HT-29 (cell line): Measurements from ENCODE around the gene NBPF26. TPM values are rescaled to one million over a fixed set of nuclear protein-coding genes. Genes with fewer than 3 reads are reported as not detected.
"Not testable (repeated sequence)": the region's sequence is repeated elsewhere in the genome, so short reads cannot be mapped to it uniquely, and the experiment has no call there.

Experiments
- DNase-seq: peaks from one replicate; pipeline ENCODE4 v3.0.0-alpha.2; 2015; ENCODE audit warnings: low spot score
- total RNA-seq: library from RNA; depleted of rRNA; stranded (reverse); fragments of >200 nt; shearing (Covaris generic); gene quantifications from 2 replicates; pipeline ENCODE4 v1.2.3, GENCODE V29; 2014; rRNA removed

Gene NBPF26
- 9.5 and 11.9 TPM in 2 replicates for total RNA-seq

DNA sequence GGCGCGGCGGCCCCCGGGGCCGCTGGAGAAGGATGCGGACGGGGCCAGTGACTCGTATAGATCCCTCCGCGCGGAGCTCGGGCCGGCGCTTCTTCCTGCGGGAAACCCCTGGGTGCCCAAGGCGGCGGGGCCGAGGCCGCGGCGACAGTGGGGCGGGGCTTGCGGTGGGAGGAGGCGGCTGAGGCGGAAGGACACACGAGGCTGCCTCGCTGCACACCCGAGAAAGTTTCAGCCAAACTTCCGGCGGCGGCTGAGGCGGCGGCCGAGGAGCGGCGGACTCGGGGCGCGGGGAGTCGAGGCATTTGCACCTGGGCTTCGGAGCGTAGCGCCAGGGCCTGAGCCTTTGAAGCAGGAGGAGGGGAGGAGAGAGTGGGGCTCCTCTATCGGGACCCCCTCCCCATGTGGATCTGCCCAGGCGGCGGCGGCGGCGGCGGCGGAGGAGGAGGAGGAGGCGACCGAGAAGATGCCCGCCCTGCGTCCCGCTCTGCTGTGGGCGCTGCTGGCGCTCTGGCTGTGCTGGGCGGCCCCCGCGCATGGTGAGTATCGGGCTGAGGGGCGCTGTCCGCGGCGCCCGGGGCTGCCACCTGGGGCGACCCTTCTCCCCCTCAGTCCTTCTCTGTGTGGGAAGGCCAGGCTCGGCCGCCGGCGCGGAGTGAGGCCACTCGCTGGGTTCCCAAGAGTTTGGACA lies at the start of gene NBPF26:
NBPF26 (plus strand) TSS at position 231 of the 688 bp plus-strand sequence.
- peak; percentile 58 for DNase-seq

- DNase-seq, result not testable (repeated sequence)
Measured at GRCh38 chr1:120680106-120680819, 43.5 kb upstream of the NBPF26 start.

DNA sequence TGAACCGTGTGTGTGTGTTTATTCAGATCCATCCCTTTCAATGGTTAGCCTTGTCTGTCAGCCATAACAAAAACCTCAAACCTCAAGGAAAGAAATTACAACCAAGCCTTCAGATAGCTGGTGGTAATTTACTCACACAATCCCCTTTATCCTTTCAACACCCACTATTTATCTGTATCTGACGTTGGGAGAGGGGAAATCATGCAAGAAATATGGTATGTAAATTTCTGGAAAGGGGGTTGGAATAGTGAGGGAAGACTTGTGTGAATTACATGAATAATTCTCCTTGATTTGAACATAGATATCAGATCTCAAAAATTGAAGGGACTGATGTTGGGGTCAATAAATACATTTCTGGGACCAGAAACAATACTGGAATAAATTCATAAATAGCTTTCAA lies 42.8 kb upstream of the NBPF26 start:
- not testable (repeated sequence) for DNase-seq

DNA sequence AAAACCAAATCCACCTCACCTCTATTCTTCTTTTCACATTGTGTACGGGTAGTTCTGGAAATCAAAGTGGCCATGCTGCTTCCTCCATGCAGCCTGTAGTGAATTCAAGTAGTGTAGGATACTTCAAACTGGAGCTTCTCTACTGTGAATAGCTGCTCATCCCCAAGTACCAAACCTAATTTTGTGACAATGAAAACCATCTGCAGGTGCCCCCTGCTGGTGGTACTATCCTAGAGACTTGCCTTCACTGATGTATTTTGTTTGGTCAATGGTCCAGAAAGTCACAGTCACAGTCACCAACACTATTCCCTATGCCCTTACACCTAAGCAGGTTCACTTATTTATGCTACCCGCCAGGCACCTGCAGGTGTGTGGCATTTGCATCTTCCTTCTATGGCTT lies 39.3 kb upstream of the NBPF26 start:
- not testable (repeated sequence) for DNase-seq

DNA sequence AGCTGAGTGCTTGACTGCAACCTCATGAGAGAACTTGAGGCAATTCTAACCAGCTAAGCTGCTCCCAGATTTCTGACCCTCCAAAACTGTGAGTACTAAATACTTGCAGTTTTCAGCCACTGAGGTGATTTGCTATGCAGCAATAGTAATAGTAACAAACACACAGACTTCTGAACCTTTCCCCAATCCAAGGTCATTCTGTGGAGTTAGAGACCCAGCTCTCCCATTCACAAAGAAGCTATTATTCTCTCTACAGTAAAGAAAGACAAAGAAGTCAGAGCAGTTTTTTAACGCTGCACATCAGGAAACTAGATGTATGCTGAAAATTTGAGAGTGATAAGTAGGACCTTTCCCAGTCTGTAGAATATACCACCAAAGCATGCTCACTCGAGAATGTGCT lies 38.1 kb upstream of the NBPF26 start:
- not testable (repeated sequence) for DNase-seq

- DNase-seq, result not testable (repeated sequence)
Measured at GRCh38 chr1:120687250-120687649, 36.5 kb upstream of the NBPF26 start.

GRCh38 chr1:120700807-120701562 lies 22.8 kb upstream of the NBPF26 start:
- not testable (repeated sequence) for DNase-seq

DNA sequence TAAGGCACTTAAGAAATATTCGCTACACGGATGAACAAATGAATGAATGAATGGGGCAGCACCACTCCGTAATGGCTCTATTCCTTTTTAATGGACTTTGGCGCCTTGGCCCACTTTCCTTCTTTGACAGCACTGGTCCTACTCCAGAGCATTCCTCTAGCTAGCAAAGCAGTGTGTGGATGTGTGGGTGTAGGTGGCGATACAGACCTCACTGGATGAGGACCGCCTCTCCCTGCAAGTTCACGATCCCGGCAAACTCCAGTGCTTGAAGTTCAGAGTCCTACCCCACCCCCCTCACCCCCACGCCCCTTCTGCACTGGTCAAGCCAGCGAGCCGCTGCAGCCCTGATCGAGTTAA lies 409 bp upstream of the NBPF26 start:
- DNase-seq, result not testable (repeated sequence)

DNA sequence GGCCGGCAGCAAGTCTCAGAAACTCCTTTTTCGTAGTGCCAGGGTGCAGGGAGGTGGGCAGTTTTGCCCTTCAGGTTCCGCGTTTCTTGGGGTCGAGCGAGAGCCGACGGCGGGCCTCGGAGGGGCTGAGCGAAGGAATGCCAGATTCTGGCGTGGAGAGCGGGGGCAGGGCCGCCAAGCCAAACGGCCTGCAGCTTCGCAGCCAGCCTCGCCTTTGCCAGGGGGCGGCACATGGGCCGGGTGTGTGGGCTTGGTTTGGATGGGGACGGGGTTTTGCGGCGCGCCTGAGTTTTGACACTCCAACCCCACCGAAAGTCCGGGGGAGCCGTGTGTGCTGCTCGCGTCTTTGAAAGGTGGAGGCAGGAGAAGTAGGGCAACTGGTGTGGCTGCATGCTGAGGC lies 762 bp downstream of the NBPF26 start:
- not testable (repeated sequence) for DNase-seq

DNA sequence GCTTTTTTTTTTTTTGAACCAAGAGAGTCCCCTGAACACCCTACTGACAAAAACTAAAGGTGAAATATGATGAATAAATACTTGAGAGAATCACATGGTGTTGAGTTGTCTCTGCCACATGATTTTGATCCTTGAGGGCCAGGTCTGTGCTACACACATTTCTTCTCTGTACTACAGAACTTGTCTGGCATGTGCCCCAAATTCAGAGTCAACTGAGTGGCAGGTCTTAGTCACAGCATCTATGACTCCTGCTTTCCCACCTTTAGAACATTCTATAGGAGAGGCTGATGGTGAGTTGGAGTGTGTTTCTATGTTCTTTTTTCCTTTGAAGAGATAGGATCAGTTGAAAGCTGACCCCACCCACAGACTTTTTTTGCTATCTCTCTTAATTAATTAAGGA lies 5.1 kb downstream of the NBPF26 start:
- not testable (repeated sequence) for DNase-seq

GRCh38 chr1:120769090-120769489 lies 45.3 kb downstream of the NBPF26 start:
- not testable (repeated sequence) for DNase-seq

DNA sequence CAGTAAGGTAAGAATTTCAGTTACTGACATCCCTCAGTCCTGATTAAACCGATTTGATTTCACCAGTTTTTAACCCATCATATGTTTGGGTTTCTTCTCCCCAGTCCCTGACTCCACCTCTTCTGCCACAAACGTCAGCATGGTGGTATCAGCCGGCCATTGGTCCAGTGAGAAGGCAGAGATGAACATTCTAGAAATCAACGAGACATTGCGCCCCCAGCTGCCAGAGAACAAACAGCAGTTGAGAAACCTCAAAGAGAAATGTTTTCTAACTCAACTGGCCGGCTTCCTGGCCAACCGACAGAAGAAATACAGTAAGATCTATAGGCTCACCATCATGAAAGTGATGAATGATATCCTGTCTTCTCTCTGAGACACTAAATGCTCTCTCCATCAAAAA lies 81.7 kb downstream of the NBPF26 start:
- peak; percentile 5 for DNase-seq

- DNase-seq, result peak; percentile 12
Measured at GRCh38 chr1:120811822-120812221, 88.1 kb downstream of the NBPF26 start.

DNA sequence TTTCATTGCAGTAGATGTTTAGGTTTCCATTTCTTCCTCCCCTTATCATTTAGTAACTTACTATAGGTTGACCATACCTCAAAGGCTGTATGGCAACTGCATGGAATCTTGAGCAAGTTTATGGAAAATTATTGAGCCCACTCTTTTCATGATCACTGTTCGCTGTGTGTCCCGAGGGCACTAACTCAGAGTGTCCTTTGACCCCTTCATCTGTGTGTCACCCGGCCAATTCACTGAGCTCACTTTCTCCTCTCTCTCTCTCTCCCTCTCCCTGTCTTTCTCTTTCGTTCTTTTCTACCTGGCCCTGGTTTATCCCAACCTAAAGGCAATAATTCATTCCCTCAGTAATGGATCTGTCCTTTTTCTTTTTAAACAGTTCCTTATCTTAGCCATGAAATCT lies 101.3 kb downstream of the NBPF26 start:
- DNase-seq, result not testable (repeated sequence)

- not testable (repeated sequence) for DNase-seq
Measured at GRCh38 chr1:120826623-120827022, 102.9 kb downstream of the NBPF26 start.

DNA sequence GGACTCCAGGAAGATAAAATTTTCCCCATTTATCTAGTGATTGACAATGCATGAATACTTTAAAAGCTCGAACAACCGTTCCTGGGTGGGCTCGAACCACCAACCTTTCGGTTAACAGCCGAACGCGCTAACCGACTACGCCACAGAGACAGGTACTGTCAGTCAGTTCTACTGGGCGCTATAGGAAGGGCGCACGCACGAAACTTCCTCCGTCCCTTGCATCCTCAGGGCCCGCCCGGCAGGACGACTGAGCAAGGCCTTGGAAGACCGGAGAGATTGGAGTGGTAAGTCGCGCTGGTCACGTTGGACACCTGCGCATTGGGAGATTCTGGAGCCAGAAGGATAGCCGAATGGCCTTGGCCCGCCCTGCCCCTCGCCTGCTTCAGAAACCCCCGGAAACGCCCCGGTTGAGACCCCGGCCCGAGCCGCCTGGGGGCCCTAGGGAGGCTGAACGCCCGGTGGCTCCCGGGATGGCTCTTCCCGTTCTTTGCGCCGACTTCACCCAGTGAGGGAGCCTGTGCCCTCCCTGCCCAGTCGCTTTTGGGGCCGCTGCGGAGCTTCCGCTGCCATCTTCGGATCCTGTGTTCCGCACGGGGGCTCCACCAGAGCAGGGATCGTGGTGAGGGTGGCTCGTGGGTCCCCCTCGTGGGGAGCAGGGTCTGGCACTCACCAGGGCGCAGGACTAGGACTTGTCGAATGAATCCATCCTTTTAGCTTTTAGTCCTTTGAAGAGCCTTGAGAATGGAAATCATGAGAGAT lies 120.6 kb downstream of the NBPF26 start:
- DNase-seq, result peak; percentile 94

GRCh38 chr1:120844945-120845330 lies 121.2 kb downstream of the NBPF26 start:
- DNase-seq, result not testable (repeated sequence)

GRCh38 chr1:120849400-120850286 lies 125.9 kb downstream of the NBPF26 start:
- DNase-seq, result not testable (repeated sequence)

- DNase-seq, result peak; percentile 59
Measured at GRCh38 chr1:120850287-120850536, 126.5 kb downstream of the NBPF26 start.

- DNase-seq, result peak; percentile 97
Measured at GRCh38 chr1:120850537-120851421, 127.0 kb downstream of the NBPF26 start.
